Activated CD4-positive, alpha-beta T cell treated with anti-CD3 and anti-CD28 coated beads for 1 hour (primary cell): ENCODE measurements around the gene GNAZ.

ENCODE experiments used
- DNase-seq: peaks from one replicate; pipeline ENCODE4 v3.0.0-alpha.2; 2020

Gene GNAZ

GRCh38 chr22:23161574-23161973, 91.3 kb downstream of the GNAZ start:
- no peak for DNase-seq

GRCh38 chr22:23163665-23164064, 93.3 kb downstream of the GNAZ start:
- DNase-seq, result no peak

- no peak for DNase-seq
These were observed 93.8 kb downstream of the GNAZ start for GRCh38 chr22:23164091-23164490.

- DNase-seq, result no peak
These were observed 95.9 kb downstream of the GNAZ start for GRCh38 chr22:23166042-23166831.

- no peak for DNase-seq
These were observed 96.7 kb downstream of the GNAZ start for GRCh38 chr22:23166841-23167616.

GRCh38 chr22:23168391-23169042, 98.2 kb downstream of the GNAZ start:
- DNase-seq, result no peak

- DNase-seq, result no peak
These were observed 98.7 kb downstream of the GNAZ start for GRCh38 chr22:23169043-23169406.
